Sigmoid colon (tissue), 7 donors: ENCODE measurements around the gene CRABP2. TPM values are rescaled to one million over a fixed set of nuclear protein-coding genes. Genes with fewer than 3 reads are reported as not detected.

ENCODE experiments used
- DNase-seq: peaks from one replicate; pipeline ENCODE4 v3.0.0-alpha.2; 2019
- H3K27ac ChIP-seq, 4 donors: fragments of 200-600 bp; sonication (generic); one replicate each; pipeline ENCODE4 v1.5.1; 2016 to 2019; ENCODE audit warnings: mild to moderate bottlenecking in 1 of 4
- H3K27me3 ChIP-seq, 3 donors: fragments of 200-600 bp; sonication (generic); one replicate each; pipeline ENCODE4 v1.5.1; 2019; ENCODE audit warnings: mild to moderate bottlenecking in 1 of 3
- H3K36me3 ChIP-seq, 4 donors: fragments of 200-600 bp; sonication (generic); one replicate each; pipeline ENCODE4 v1.5.1; 2016 to 2019
- H3K4me1 ChIP-seq, 4 donors: fragments of 200-600 bp; sonication (generic); one replicate each; pipeline ENCODE4 v1.5.1; 2017 to 2019
- H3K4me3 ChIP-seq, 4 donors: fragments of 200-600 bp; sonication (generic); one replicate each; pipeline ENCODE4 v1.5.1; 2017 to 2019; ENCODE audit warnings: mild to moderate bottlenecking in 2 of 4, moderate library complexity in 1 of 4
- H3K9me3 ChIP-seq, 4 donors: fragments of 200-600 bp in 3 of 4; sonication (generic) in 3 of 4; one replicate each; pipeline versions ENCODE4 v1.5.1 to v1.6.1; 2013 to 2019
- CTCF ChIP-seq, 4 experiments: fragments of 450-650 bp in 3 of 4; fragments of 200-600 bp in 1 of 4; IDR thresholded peaks; one replicate each; pipeline ENCODE4 v1.5.1; 2016 to 2019; ENCODE audit warnings: antibody characterized with exemption in 4 of 4, mild to moderate bottlenecking in 3 of 4, moderate library complexity in 2 of 4
- EP300 ChIP-seq, 4 donors: sonication (generic); formaldehyde crosslinking; IDR thresholded peaks; one replicate each; pipeline ENCODE4 v1.6.1; 2017; ENCODE audit warnings: antibody characterized with exemption in 4 of 4
- POLR2A ChIP-seq, 2 donors: fragments of 450-650 bp; IDR thresholded peaks; one replicate each; pipeline ENCODE4 v1.6.1; 2016; ENCODE audit warnings: antibody characterized with exemption in 2 of 2, mild to moderate bottlenecking in 2 of 2, moderate library complexity in 2 of 2
- POLR2AphosphoS5 ChIP-seq, 4 donors: sonication (generic); formaldehyde crosslinking; IDR thresholded peaks; one replicate each; pipeline ENCODE4 v1.6.1; 2017; ENCODE audit warnings: antibody characterized with exemption in 4 of 4
- WGBS, 2 donors: extraction: QIAGEN DNeasy Blood & Tissue Kit; methylation state at CpG; one replicate each; pipeline ENCODE4 v1.1.7; 2013; 5-methylcytosine and 5-hydroxymethylcytosine counted together
- intact Hi-C: fragments of 100-400 bp; cut with DNase I; formaldehyde crosslinking; loops from one replicate; pipeline ENCODE4 v1.15.1; 2023
- polyA plus RNA-seq, 3 donors: library from polyadenylated mRNA; stranded (reverse); fragments of 200-250 nt; gene quantifications; one replicate each; pipeline ENCODE4 v1.2.3, GENCODE V29; 2013
- total RNA-seq, 4 donors: library from RNA; depleted of rRNA; stranded (reverse); fragments of >200 nt; gene quantifications; one replicate each; pipeline ENCODE4 v1.1.0, GENCODE V29; 2016
- donor health status: healthy with polysubstance abuse.
- donor health status: Bipolar disorder and iron deficiency.
- donor health status: healthy.

CRABP2 gene
- total and polyA plus RNA-seq, 7 donors, result 3.1 to 7.8 (median 4.9) TPM; not detected in 2

- intact Hi-C loops, result loop anchor here (2.0 kb wide), 1 partner anchor 15 kb away; the partner anchor contains the start of gene PRCC
- DNase-seq, result no peak
- Histone ChIP-seq H3K4me1 (peaks cover 0 to 52% (median 46%) of the 10 kb centered on the region in 4 donors), H3K27ac (peak within 1 kb of the TSS; percentile 96 to 100 (median 98)), H3K36me3 (no peaks in the 10 kb centered on the region), H3K4me3 (peak within 1 kb of the TSS; percentile 98 to 100 (median 99)), H3K27me3 (no peaks in the 10 kb centered on the region), H3K9me3 (no peaks in the 10 kb centered on the region)
- TF ChIP-seq POLR2AphosphoS5 (IDR thresholded peaks at IDR 0.05), result no peak
- TF ChIP-seq POLR2A (IDR thresholded peaks at IDR 0.05), result no peak
- no peak for TF ChIP-seq EP300 (IDR thresholded peaks at IDR 0.05)
- TF ChIP-seq CTCF (IDR thresholded peaks at IDR 0.05), result no peak
- 0 to 1% methylated on average over 48 of the region's 48 CpGs for WGBS, 2 donors
Observed at GRCh38 chr1:156751451-156751756, 46.0 kb upstream of the CRABP2 start, which contains the start of gene HDGF. HDGF (minus strand) TSS chr1:156751675; CDS start chr1:156751429, 246 bp downstream.

DNA sequence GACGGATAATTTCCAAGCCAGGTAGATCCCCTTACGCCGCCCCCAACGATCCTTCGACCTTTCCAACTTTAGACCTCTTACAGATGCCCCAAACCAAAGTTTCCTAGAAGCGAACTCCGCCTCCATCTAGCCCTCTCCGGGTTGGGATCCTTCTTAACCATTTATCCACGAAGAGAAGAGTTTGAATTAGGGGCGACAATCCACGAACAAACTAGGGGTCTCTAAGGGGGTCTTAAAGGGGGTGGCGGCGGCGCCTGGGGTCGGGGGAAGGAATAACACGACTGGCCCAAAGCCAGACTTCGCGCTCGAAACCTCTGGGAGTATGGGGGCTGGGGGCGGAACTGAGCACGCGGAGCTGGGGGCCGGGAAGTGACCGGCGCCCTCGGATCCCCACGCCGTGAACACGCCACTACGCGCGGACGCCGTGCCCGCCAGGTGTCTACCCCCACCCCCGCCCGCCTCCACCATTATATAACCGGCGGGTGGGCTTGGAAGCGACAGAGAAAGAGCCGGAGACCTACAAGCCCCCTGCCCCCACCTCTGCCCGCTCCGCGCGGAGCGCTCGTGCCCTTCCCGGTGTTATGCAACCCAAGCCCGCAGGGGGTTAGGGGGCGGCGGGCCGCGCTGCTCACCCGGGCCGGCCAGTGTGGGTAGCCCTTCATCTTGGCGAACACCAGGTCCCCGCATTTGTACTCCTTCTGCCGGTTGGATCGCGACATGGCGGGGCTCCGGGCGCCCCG, 45.5 kb upstream of the CRABP2 start:
- H3K27me3 ChIP-seq, result no peaks in the 10 kb centered on the region
- WGBS, 2 donors, result 0 to 1% methylated on average over 64 of the region's 64 CpGs

DNA sequence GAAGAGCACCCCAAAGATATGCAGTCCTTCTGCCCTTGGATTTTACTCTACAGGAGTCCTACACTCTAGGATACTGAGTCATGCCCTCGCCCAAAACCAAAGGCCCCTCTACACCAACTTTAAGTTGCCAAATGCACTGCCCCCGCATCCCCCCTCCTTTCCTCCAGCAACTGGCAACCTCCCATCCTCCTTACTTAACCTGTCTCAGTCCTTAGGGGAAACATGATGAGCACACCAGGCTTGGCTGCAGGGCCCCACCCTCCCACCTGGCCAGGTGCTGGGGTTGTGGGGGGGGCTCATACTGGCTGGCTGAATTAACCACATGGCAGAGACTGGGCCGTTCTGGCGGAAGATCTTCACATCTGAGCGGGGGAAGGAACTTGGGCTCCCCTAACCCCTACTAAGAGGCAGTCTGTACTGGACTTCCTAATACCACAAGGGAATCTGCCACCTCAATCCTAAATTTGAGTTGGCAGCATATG, 44.8 kb upstream of the CRABP2 start:
- peak overlapping the region; percentile 98 to 100 (median 99) for H3K4me3 ChIP-seq
- no peak for DNase-seq
- intact Hi-C loops, result loop anchor here (2.0 kb wide), 1 partner anchor 17 kb away; the partner anchor contains the start of gene PRCC
- H3K27ac ChIP-seq, result peak overlapping the region; percentile 96 to 100 (median 98)
- 1% methylated on average over 5 of the region's 5 CpGs for WGBS, 2 donors
- H3K36me3 ChIP-seq, result peaks cover 0 to under 1% (median 0%) of the 10 kb centered on the region in 4 donors
- no peaks in the 10 kb centered on the region for H3K9me3 ChIP-seq
- TF ChIP-seq POLR2AphosphoS5 (IDR thresholded peaks at IDR 0.05), result no peak
- TF ChIP-seq CTCF (IDR thresholded peaks at IDR 0.05), result no peak
- TF ChIP-seq POLR2A (IDR thresholded peaks at IDR 0.05), result no peak
- no peaks in the 10 kb centered on the region for H3K27me3 ChIP-seq
- peaks cover 0 to 64% (median 58%) of the 10 kb centered on the region in 4 donors for H3K4me1 ChIP-seq

More for the DNA sequence above, 45.5 kb upstream of the CRABP2 start:
- H3K4me3 ChIP-seq, result peak overlapping the region; percentile 98 to 100 (median 99)
- peak in 1 of 4 experiments; percentile 29 for TF ChIP-seq CTCF (IDR thresholded peaks at IDR 0.05)
- TF ChIP-seq POLR2AphosphoS5 (IDR thresholded peaks at IDR 0.05), result peak in 2 of 4 donors; percentile 13 to 41
- no peak for TF ChIP-seq POLR2A (IDR thresholded peaks at IDR 0.05)
- TF ChIP-seq EP300 (IDR thresholded peaks at IDR 0.05), result peak in 1 of 4 donors; percentile 21
- H3K36me3 ChIP-seq, result no peaks in the 10 kb centered on the region
- peak; percentile 85 for DNase-seq
- peaks cover 0 to 57% (median 51%) of the 10 kb centered on the region in 4 donors for H3K4me1 ChIP-seq
- peak overlapping the region; percentile 96 to 100 (median 98) for H3K27ac ChIP-seq
- intact Hi-C loops, result loop anchor here (2.0 kb wide), 1 partner anchor 16 kb away; the partner anchor contains the start of gene PRCC
- no peaks in the 10 kb centered on the region for H3K9me3 ChIP-seq

GRCh38 chr1:156749419-156750118, 44.2 kb upstream of the CRABP2 start:
- H3K4me3 ChIP-seq, result peak overlapping the region; percentile 98 to 100 (median 99)
- no peaks in the 10 kb centered on the region for H3K9me3 ChIP-seq
- peak overlapping the region; percentile 96 to 100 (median 98) for H3K27ac ChIP-seq
- DNase-seq, result no peak
- H3K4me1 ChIP-seq, result peaks cover 0 to 70% (median 64%) of the 10 kb centered on the region in 4 donors
- H3K27me3 ChIP-seq, result no peaks in the 10 kb centered on the region
- TF ChIP-seq EP300 (IDR thresholded peaks at IDR 0.05) (no peak), CTCF (IDR thresholded peaks at IDR 0.05) (no peak), POLR2A (IDR thresholded peaks at IDR 0.05) (no peak), POLR2AphosphoS5 (IDR thresholded peaks at IDR 0.05) (no peak)
- intact Hi-C loops, result loop anchor here (2.0 kb wide), 1 partner anchor 17 kb away; the partner anchor contains the start of gene PRCC
- WGBS, 2 donors, result 4 to 28% methylated on average over 8 of the region's 8 CpGs
- peaks cover 1 to 7% (median 4%) of the 10 kb centered on the region in 4 donors for H3K36me3 ChIP-seq
